Ectodermal cell (in vitro differentiated cells): ENCODE measurements around the gene SLC1A5.

ENCODE experiments used
- H3K27ac ChIP-seq: 2 replicates; pipeline ENCODE4 v1.7.0; 2013; ENCODE audit warnings: mild to moderate bottlenecking, low read depth, low read length; ENCODE audit not compliant: insufficient read depth, poor library complexity, severe bottlenecking
- H3K27me3 ChIP-seq: 2 replicates; pipeline ENCODE4 v1.7.0; 2013; ENCODE audit warnings: mild to moderate bottlenecking, low read length; ENCODE audit not compliant: insufficient read depth, control insufficient read depth, poor library complexity, severe bottlenecking
- H3K36me3 ChIP-seq: one replicate; pipeline ENCODE4 v1.7.0; 2013; ENCODE audit warnings: low read length; ENCODE audit not compliant: control insufficient read depth, insufficient read depth
- H3K4me1 ChIP-seq: one replicate; pipeline ENCODE4 v1.7.0; 2013; ENCODE audit warnings: low read length; ENCODE audit not compliant: control insufficient read depth, insufficient read depth
- H3K4me3 ChIP-seq: 2 replicates; pipeline ENCODE4 v1.7.0; 2013; ENCODE audit warnings: low read depth, low read length, control low read depth; ENCODE audit not compliant: insufficient read depth
- H3K9me3 ChIP-seq: 2 replicates; pipeline ENCODE4 v1.7.0; 2013; ENCODE audit warnings: mild to moderate bottlenecking, low read length, moderate library complexity; ENCODE audit not compliant: control insufficient read depth
- WGBS, 2 experiments: methylation state at CpG; one replicate each; pipeline ENCODE4 v1.1.7; 2013; ENCODE audit warnings: missing lambda C conversion rate in 2 of 2; 5-methylcytosine and 5-hydroxymethylcytosine counted together

The SLC1A5 gene

DNA sequence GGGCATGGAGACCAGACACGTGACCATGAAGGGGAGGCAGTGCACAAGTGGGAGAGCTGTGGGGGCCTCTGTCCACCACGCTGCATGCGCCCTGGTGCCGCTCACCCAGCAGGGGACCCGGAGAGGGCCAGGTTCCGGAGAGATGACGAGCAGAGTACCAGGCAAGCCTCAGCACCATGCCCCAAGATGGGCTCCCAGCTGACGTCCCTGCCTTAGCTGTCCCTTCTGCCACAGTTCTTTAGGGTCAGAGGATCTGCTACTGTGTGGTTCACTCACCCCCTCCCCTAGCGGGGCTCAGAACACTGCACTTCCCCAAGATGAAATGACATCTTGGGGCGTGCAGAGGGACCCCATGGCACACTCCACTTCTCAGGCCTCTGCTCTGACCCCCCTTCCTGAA is 61.8 kb downstream of the SLC1A5 start:
- no peak overlapping the region for H3K27ac ChIP-seq
- H3K4me3 ChIP-seq, result no peak overlapping the region
- no peaks in the 10 kb centered on the region for H3K9me3 ChIP-seq
- H3K36me3 ChIP-seq, result peaks cover 84% of the 10 kb centered on the region
- WGBS, 2 experiments, result 93 to 94% methylated on average over 10 of the region's 10 CpGs
- no peaks in the 10 kb centered on the region for H3K4me1 ChIP-seq
- H3K27me3 ChIP-seq, result no peaks in the 10 kb centered on the region

DNA sequence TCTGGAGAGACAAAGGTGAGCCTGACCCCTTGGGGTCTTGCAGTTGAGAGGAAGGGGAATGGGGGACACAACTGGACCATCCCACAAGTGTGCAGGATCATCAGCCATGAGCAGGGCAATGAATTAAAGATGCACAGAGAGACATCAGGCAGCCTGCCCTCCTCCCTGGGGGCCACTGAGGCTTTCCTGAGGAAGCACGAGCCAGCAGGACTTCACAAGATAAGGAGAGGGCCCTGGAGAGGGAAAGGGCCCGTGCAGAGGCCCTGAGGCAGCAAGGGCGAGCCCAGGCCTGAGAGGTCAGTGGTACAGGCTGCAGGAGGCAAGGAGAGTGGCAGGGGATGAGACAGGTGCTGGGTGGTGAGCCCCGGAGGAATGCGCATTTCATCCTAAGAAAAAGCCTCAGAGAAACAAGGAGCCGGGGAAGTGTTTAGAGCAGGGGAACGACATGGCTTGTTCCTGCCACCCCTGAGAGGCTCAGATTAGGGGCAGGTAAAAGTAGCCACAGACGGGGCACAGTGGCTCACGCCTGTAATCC is 62.5 kb downstream of the SLC1A5 start:
- Histone ChIP-seq H3K9me3 (no peaks in the 10 kb centered on the region), H3K4me1 (no peaks in the 10 kb centered on the region), H3K4me3 (no peak overlapping the region), H3K27ac (no peak overlapping the region), H3K27me3 (no peaks in the 10 kb centered on the region), H3K36me3 (peaks cover 86% of the 10 kb centered on the region)
- 86 to 91% methylated on average over 9 of the region's 9 CpGs for WGBS, 2 experiments

DNA sequence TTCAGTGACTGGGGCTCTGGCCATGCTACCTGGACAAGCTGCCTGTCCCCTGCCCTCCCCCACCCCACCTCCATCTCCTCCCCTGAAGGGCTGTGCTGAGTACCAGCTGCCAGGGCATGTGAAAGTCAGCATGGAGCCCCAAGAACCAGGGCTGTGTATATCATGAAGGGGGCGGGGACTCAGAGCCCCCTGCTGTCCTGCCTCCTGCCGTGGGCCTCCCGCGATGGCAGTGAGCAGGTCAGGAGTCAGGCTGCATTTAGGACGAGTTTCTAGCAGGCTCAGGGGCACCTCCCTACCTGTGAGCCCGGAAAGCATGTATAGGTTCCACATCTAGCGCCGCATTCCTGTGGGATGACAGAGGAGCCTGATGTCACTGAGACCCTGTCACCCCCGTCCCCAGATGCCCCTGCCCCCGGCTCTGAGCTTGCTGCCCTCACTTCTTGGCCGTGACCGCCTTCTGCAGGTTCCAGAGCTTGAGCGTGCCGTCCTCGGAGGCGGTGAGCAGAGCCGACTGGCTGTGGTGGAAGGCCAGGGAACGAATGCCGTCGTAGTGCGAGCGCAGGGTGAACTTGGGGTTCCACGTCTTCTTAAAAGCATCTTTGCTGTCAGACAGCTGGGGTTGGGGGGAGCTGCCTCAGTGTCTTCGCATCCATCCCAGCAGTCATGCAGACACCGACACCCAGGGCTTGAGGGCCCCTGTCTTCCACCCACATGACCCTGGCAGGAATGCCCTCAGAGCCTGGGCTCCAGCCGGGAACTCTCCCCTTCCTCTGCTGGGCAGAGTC is 63.2 kb downstream of the SLC1A5 start:
- H3K9me3 ChIP-seq, result no peaks in the 10 kb centered on the region
- 94 to 95% methylated on average over 26 of the region's 26 CpGs for WGBS, 2 experiments
- no peaks in the 10 kb centered on the region for H3K27me3 ChIP-seq
- peak overlapping the region; percentile 16 for H3K27ac ChIP-seq
- H3K36me3 ChIP-seq, result peaks cover 79% of the 10 kb centered on the region
- no peaks in the 10 kb centered on the region for H3K4me1 ChIP-seq
- no peak overlapping the region for H3K4me3 ChIP-seq
